ENCODE measurements around the gene CARD14. TPM values are rescaled to one million over a fixed set of nuclear protein-coding genes. Genes with fewer than 3 reads are reported as not detected.

Gene CARD14
- total and polyA plus RNA-seq, 2 donors (not counting 1 experiment from before 2014, with no cell fraction given): not detected

GRCh38 chr17:80233202-80233601 lies 63.4 kb downstream of the CARD14 start:
- intact Hi-C loops (cut with micrococcal nuclease): no loop called here
- Mint-ChIP-seq H3K27me3 (no peaks in the 10 kb centered on the region), H3K27ac (no peak overlapping the region), H3K4me1 (no peaks in the 10 kb centered on the region), H3K9me3 (ENCODE audit: insufficient read depth) (peaks cover 9% of the 10 kb centered on the region), H3K4me3 (no peak overlapping the region)
- Histone ChIP-seq H3K79me2 (ENCODE audit: control insufficient read depth, insufficient read depth, low read length) (no peaks in the 10 kb centered on the region), H2AFZ (ENCODE audit: insufficient read depth, low read depth, low read length, poor library complexity, severe bottlenecking) (no peak overlapping the region), H3K27me3 (replicated peaks in 1 of 4; ENCODE audit: control extremely low read depth in 1 of 4, control insufficient read depth in 3 of 4, insufficient read depth in 4 of 4, low read length in 3 of 4) (no peaks in the 10 kb centered on the region), H3K9ac (ENCODE audit: low read length) (no peak overlapping the region), H3K36me3 (replicated peaks in 1 of 2; ENCODE audit: control extremely low read depth in 1 of 2, control insufficient read depth in 1 of 2, extremely low read depth in 1 of 2, insufficient read depth in 2 of 2, low read length in 1 of 2) (no peaks in the 10 kb centered on the region), H3K4me2 (replicated peaks; ENCODE audit: low read depth, low read length, poor library complexity, severe bottlenecking) (no peak overlapping the region), H3K4me1 (ENCODE audit: control insufficient read depth in 2 of 2, insufficient read depth in 2 of 2, low read length in 2 of 2) (no peaks in the 10 kb centered on the region), H3K9me3 (ENCODE audit: control extremely low read depth in 1 of 3, control insufficient read depth in 2 of 3, insufficient read depth in 1 of 3, low read length in 2 of 3) (peaks cover 0 to 34% (median 23%) of the 10 kb centered on the region in 3 donors), H3K27ac (ENCODE audit: low read length in 2 of 2) (no peak overlapping the region), H3K4me3 (ENCODE audit: control extremely low read depth in 1 of 5, extremely low read depth in 1 of 5, insufficient read depth in 1 of 5, low read depth in 2 of 5, low read length in 4 of 5) (no peak overlapping the region), H4K20me1 (ENCODE audit: control insufficient read depth, insufficient read depth, low read length, poor library complexity, severe bottlenecking) (no peaks in the 10 kb centered on the region)
- ATAC-seq (ENCODE audit: low read depth): no peak
- CTCF ChIA-PET: no interaction called here
- no peak for TF ChIP-seq CTCF (IDR thresholded peaks at IDR 0.05)
- no peak for TF ChIP-seq EZH2 (IDR thresholded peaks at IDR 0.05; ENCODE audit: borderline replicate concordance, insufficient read depth, low read depth, low read length, poor library complexity, severe bottlenecking)
- WGBS (ENCODE audit: insufficient coverage): 90% methylated on average over 2 of the region's 3 CpGs
- POLR2A ChIA-PET: no interaction called here
- no peak for DNase-seq

- no peaks in the 10 kb centered on the region for H3K36me3 ChIP-seq (replicated peaks in 1 of 2; ENCODE audit: control extremely low read depth in 1 of 2, control insufficient read depth in 1 of 2, extremely low read depth in 1 of 2, insufficient read depth in 2 of 2, low read length in 1 of 2)
- no peak overlapping the region for H3K27ac Mint-ChIP-seq
Measured at GRCh38 chr17:80236911-80237310, 67.1 kb downstream of the CARD14 start.

More at GRCh38 chr17:80236911-80237310, 67.1 kb downstream of the CARD14 start:
- Histone ChIP-seq H3K79me2 (ENCODE audit: control insufficient read depth, insufficient read depth, low read length) (no peaks in the 10 kb centered on the region), H3K27me3 (replicated peaks in 1 of 4; ENCODE audit: control extremely low read depth in 1 of 4, control insufficient read depth in 3 of 4, insufficient read depth in 4 of 4, low read length in 3 of 4) (no peaks in the 10 kb centered on the region), H3K4me2 (replicated peaks; ENCODE audit: low read depth, low read length, poor library complexity, severe bottlenecking) (no peak overlapping the region), H2AFZ (ENCODE audit: insufficient read depth, low read depth, low read length, poor library complexity, severe bottlenecking) (no peak overlapping the region), H3K9me3 (ENCODE audit: control extremely low read depth in 1 of 3, control insufficient read depth in 2 of 3, insufficient read depth in 1 of 3, low read length in 2 of 3) (peaks cover 0 to 31% (median 20%) of the 10 kb centered on the region in 3 donors), H3K4me3 (ENCODE audit: control extremely low read depth in 1 of 5, extremely low read depth in 1 of 5, insufficient read depth in 1 of 5, low read depth in 2 of 5, low read length in 4 of 5) (no peak overlapping the region), H4K20me1 (ENCODE audit: control insufficient read depth, insufficient read depth, low read length, poor library complexity, severe bottlenecking) (no peaks in the 10 kb centered on the region), H3K9ac (ENCODE audit: low read length) (no peak overlapping the region), H3K27ac (ENCODE audit: low read length in 2 of 2) (no peak overlapping the region), H3K4me1 (ENCODE audit: control insufficient read depth in 2 of 2, insufficient read depth in 2 of 2, low read length in 2 of 2) (no peaks in the 10 kb centered on the region)
- Mint-ChIP-seq H3K4me1 (no peaks in the 10 kb centered on the region), H3K9me3 (ENCODE audit: insufficient read depth) (peaks cover 9% of the 10 kb centered on the region), H3K27me3 (no peaks in the 10 kb centered on the region), H3K4me3 (no peak overlapping the region)
- 91% methylated on average over 17 of the region's 17 CpGs for WGBS (ENCODE audit: insufficient coverage)
- intact Hi-C loops (cut with micrococcal nuclease): no loop called here
- ChIA-PET CTCF (no interaction called here), POLR2A (no interaction called here)
- DNase-seq (no peak), ATAC-seq (ENCODE audit: low read depth) (no peak)
- TF ChIP-seq EZH2 (IDR thresholded peaks at IDR 0.05; ENCODE audit: borderline replicate concordance, insufficient read depth, low read depth, low read length, poor library complexity, severe bottlenecking): no peak
- TF ChIP-seq CTCF (IDR thresholded peaks at IDR 0.05): no peak

All from B cell (primary cell).